CD14-positive monocyte (primary cell): ENCODE results near the gene PCDH10. TPM values are rescaled to one million over a fixed set of nuclear protein-coding genes. Genes with fewer than 3 reads are reported as not detected.
A peak's percentile ranks its signal among the peaks of the same experiment; 100 is the strongest.

Source experiments
- DNase-seq, 3 donors: peaks; one replicate each; pipeline ENCODE4 v3.0.0-alpha.2; 2011 to 2022
- H2AFZ ChIP-seq: 2 replicates; pipeline ENCODE4 v1.6.0; 2012; ENCODE audit warnings: mild to moderate bottlenecking, low read depth, low read length, inconsistent platforms; ENCODE audit not compliant: insufficient read depth, poor library complexity, severe bottlenecking
- H3K27ac ChIP-seq, 2 donors: 1 replicate in 1 of 2; 2 replicates in 1 of 2; pipeline ENCODE4 v1.5.1; 2012 to 2013; ENCODE audit warnings: low read length in 2 of 2, control low read depth in 1 of 2, inconsistent platforms in 1 of 2, low read depth in 1 of 2, mild to moderate bottlenecking in 1 of 2
- H3K27me3 ChIP-seq, 2 donors: one replicate each; pipeline versions ENCODE4 v1.6.0 to v1.6.1; 2011 to 2013; ENCODE audit warnings: low read length in 2 of 2; ENCODE audit not compliant: control insufficient read depth in 2 of 2, insufficient read depth in 2 of 2
- H3K36me3 ChIP-seq, 2 donors: replicated peaks in 1 of 2; 1 replicate in 1 of 2; 2 replicates in 1 of 2; pipeline versions ENCODE4 v1.5.1 to v1.6.1; 2012 to 2013; ENCODE audit warnings: low read length in 2 of 2, control low read depth in 1 of 2, inconsistent platforms in 1 of 2, mild to moderate bottlenecking in 1 of 2; ENCODE audit not compliant: insufficient read depth in 2 of 2, control insufficient read depth in 1 of 2
- H3K4me1 ChIP-seq, 2 donors: 1 replicate in 1 of 2; 2 replicates in 1 of 2; pipeline versions ENCODE4 v1.5.1 to v1.6.1; 2012 to 2013; ENCODE audit warnings: low read length in 2 of 2, control low read depth in 1 of 2, inconsistent platforms in 1 of 2, mild to moderate bottlenecking in 1 of 2, moderate library complexity in 1 of 2; ENCODE audit not compliant: insufficient read depth in 2 of 2, control insufficient read depth in 1 of 2
- H3K4me2 ChIP-seq: replicated peaks from 2 replicates; pipeline ENCODE3; 2012; ENCODE audit warnings: low read length, moderate library complexity, mild to moderate bottlenecking; ENCODE audit not compliant: poor library complexity, severe bottlenecking; ENCODE audit errors: extremely low read depth
- H3K4me3 ChIP-seq, 3 experiments: fragments of 200-600 bp in 1 of 3; sonication (generic) in 1 of 3; replicated peaks in 1 of 3; 1 replicate in 2 of 3; 2 replicates in 1 of 3; pipeline ENCODE4 v1.5.1; 2011 to 2013; ENCODE audit warnings: low read length in 3 of 3, mild to moderate bottlenecking in 3 of 3, control low read depth in 2 of 3, low read depth in 2 of 3, inconsistent platforms in 1 of 3, moderate library complexity in 1 of 3
- H3K79me2 ChIP-seq: 2 replicates; pipeline ENCODE4 v1.6.0; 2012; ENCODE audit warnings: mild to moderate bottlenecking, control low read depth, inconsistent platforms, low read length, moderate library complexity; ENCODE audit not compliant: insufficient read depth
- H3K9ac ChIP-seq: 2 replicates; pipeline ENCODE4 v1.6.0; 2017; ENCODE audit warnings: low read length, mild to moderate bottlenecking; ENCODE audit not compliant: insufficient read depth, poor library complexity, severe bottlenecking
- H3K9me3 ChIP-seq, 2 donors: replicated peaks in 1 of 2; 1 replicate in 1 of 2; 2 replicates in 1 of 2; pipeline versions ENCODE4 v1.5.1 to v1.6.1; 2012 to 2013; ENCODE audit warnings: low read length in 2 of 2, control low read depth in 1 of 2; ENCODE audit not compliant: control insufficient read depth in 1 of 2, insufficient read depth in 1 of 2
- H4K20me1 ChIP-seq: 2 replicates; pipeline ENCODE4 v1.6.0; 2012; ENCODE audit warnings: mild to moderate bottlenecking, low read length, control low read depth, moderate library complexity; ENCODE audit not compliant: insufficient read depth
- H3K27ac Mint-ChIP-seq, 7 donors: one replicate each; pipeline ENCODE4 v1.8.0; 2020; ENCODE audit warnings: mild to moderate bottlenecking in 7 of 7, mixed read lengths in 7 of 7, moderate library complexity in 6 of 7, inconsistent platforms in 2 of 7
- H3K27me3 Mint-ChIP-seq, 3 donors: one replicate each; pipeline ENCODE4 v1.8.0; 2021 to 2022; ENCODE audit warnings: low read depth in 3 of 3, mild to moderate bottlenecking in 3 of 3, mixed read lengths in 3 of 3, moderate library complexity in 3 of 3, inconsistent platforms in 1 of 3
- H3K36me3 Mint-ChIP-seq, 2 donors: one replicate each; pipeline ENCODE4 v1.8.0; 2020; ENCODE audit warnings: mixed read lengths in 2 of 2, inconsistent platforms in 1 of 2, mild to moderate bottlenecking in 1 of 2
- H3K4me1 Mint-ChIP-seq: one replicate; pipeline ENCODE4 v1.8.0; 2020; ENCODE audit warnings: mild to moderate bottlenecking, mixed read lengths
- H3K4me3 Mint-ChIP-seq, 2 donors: one replicate each; pipeline ENCODE4 v1.8.0; 2020; ENCODE audit warnings: mild to moderate bottlenecking in 2 of 2, mixed read lengths in 2 of 2, moderate library complexity in 1 of 2
- H3K9me3 Mint-ChIP-seq, 7 donors: one replicate each; pipeline ENCODE4 v1.8.0; 2020 to 2022; ENCODE audit warnings: mixed read lengths in 7 of 7, mild to moderate bottlenecking in 6 of 7, moderate library complexity in 6 of 7, inconsistent platforms in 2 of 7
- WGBS: methylation state at CpG from one replicate; pipeline ENCODE4 v1.1.5; 2013; ENCODE audit warnings: missing lambda C conversion rate; ENCODE audit not compliant: insufficient coverage; 5-methylcytosine and 5-hydroxymethylcytosine counted together
- intact Hi-C, 2 donors: fragments of 100-400 bp; cut with micrococcal nuclease; formaldehyde crosslinking; loops; one replicate each; pipeline versions ENCODE4 v1.15.0 to v1.15.1; 2023
- polyA plus RNA-seq, 3 donors: library from polyadenylated mRNA; depleted of rRNA in 1 of 3; unstranded in 2 of 3; stranded (reverse) in 1 of 3; fragments of 300-500 nt in 2 of 3; fragments of >200 nt in 1 of 3; fragmentation: Illumina TruSeq in 2 of 3; gene quantifications; 1 replicate in 2 of 3; 2 replicates in 1 of 3; pipeline ENCODE4 v1.2.3, GENCODE V29; 2012 to 2021
- TF ChIP-seq, protein P1 (sequence below): fragments of 200-600 bp; IDR thresholded peaks from one replicate; pipeline ENCODE4 v1.8.0; 2022; ENCODE audit warnings: antibody characterized with exemption, mild to moderate bottlenecking

Gene PCDH10
- polyA plus RNA-seq, 3 donors = not detected

DNA sequence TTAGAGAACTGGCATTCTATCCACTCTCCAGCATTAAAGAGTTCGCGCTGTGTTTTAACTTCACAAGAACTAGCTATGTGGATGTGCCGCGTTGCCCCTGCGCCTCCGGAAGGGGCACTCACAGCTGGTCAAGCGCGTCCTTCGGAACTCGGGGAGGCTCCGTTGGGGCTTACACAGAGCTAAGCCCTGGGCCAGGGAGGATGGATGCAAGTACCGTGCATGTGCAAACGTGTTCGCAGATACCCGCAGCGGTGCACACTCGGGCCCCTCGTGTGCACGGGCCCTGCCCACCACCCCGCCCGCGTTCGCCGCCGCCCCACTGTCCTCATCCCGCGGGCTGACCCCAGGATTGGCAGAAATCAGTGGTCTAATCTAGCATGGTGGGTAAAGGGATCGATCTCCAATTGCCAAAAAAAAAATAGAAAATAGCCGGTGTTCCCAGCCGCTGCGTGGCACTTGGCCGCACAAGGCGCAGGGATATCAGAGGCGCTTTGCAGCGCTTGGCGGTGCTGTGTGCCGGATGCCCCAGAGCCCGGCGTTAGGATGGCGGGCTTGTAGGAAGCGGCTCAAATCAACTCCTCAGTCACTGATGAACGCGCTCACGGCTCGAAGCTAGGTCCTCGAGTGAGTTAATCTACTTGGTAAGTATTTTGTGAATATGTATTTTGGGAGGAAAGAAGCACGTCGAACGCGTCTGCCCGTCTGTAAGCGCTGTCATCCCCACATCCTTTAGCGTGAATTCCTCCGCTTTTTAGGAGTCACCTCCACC, 989 bp upstream of the PCDH10 start:
- Mint-ChIP-seq H3K4me3 (peak overlapping the region; percentile 28 to 83), H3K36me3 (peaks cover 4 to 8% of the 10 kb centered on the region in 2 donors), H3K27me3 (peaks cover 73 to 95% (median 88%) of the 10 kb centered on the region in 3 donors), H3K4me1 (peaks cover 19% of the 10 kb centered on the region), H3K27ac (no peak overlapping the region), H3K9me3 (peaks cover 4 to 38% (median 21%) of the 10 kb centered on the region in 7 donors)
- no peak overlapping the region for H3K9ac ChIP-seq
- H3K79me2 ChIP-seq = no peaks in the 10 kb centered on the region
- peaks cover 69 to 92% of the 10 kb centered on the region in 2 donors for H3K27me3 ChIP-seq
- WGBS = 2% methylated on average over 46 of the region's 54 CpGs
- H3K27ac ChIP-seq = no peak overlapping the region
- DNase-seq = no peak
- H4K20me1 ChIP-seq = no peaks in the 10 kb centered on the region
- H3K4me3 ChIP-seq = peak overlapping the region in 1 of 3 experiments; percentile 61
- peaks cover 0 to 7% of the 10 kb centered on the region in 2 donors for H3K4me1 ChIP-seq
- peaks cover 4 to 41% of the 10 kb centered on the region in 2 donors for H3K9me3 ChIP-seq
- no peaks in the 10 kb centered on the region for H3K36me3 ChIP-seq
- TF ChIP-seq, protein P1, sequence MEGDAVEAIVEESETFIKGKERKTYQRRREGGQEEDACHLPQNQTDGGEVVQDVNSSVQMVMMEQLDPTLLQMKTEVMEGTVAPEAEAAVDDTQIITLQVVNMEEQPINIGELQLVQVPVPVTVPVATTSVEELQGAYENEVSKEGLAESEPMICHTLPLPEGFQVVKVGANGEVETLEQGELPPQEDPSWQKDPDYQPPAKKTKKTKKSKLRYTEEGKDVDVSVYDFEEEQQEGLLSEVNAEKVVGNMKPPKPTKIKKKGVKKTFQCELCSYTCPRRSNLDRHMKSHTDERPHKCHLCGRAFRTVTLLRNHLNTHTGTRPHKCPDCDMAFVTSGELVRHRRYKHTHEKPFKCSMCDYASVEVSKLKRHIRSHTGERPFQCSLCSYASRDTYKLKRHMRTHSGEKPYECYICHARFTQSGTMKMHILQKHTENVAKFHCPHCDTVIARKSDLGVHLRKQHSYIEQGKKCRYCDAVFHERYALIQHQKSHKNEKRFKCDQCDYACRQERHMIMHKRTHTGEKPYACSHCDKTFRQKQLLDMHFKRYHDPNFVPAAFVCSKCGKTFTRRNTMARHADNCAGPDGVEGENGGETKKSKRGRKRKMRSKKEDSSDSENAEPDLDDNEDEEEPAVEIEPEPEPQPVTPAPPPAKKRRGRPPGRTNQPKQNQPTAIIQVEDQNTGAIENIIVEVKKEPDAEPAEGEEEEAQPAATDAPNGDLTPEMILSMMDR = no peak
- H2AFZ ChIP-seq = peak overlapping the region; percentile 29
- H3K4me2 ChIP-seq = peak overlapping the region; percentile 53
- intact Hi-C loops = no loop called here

DNA sequence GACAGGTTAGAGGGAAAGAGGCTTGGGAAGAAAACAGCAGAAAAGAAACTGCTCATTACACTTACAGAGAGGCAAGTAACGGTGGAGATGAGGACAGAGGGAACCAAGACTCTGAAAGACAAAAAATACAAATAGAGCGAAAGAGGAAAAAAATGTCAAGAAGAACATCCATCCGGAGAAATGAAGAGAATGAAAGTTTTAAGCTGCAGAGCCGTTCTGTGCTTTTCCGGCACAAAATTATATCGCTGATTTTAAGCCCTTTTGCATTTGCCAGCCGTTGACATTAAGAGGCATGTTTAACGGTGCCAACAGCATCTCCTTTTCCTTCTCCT, 236 bp downstream of the PCDH10 start:
- peak overlapping the region; percentile 53 for H3K4me2 ChIP-seq
- H3K27ac ChIP-seq = no peak overlapping the region
- WGBS = 4% methylated on average over 6 of the region's 8 CpGs
- peaks cover 4 to 41% of the 10 kb centered on the region in 2 donors for H3K9me3 ChIP-seq
- no peak overlapping the region for H3K9ac ChIP-seq
- H3K36me3 ChIP-seq = no peaks in the 10 kb centered on the region
- Mint-ChIP-seq H3K27me3 (peaks cover 82 to 98% (median 93%) of the 10 kb centered on the region in 3 donors), H3K27ac (peak overlapping the region in 1 of 7 donors; percentile 56), H3K4me1 (peaks cover 19% of the 10 kb centered on the region), H3K36me3 (peaks cover 4 to 8% of the 10 kb centered on the region in 2 donors), H3K9me3 (peaks cover 4 to 38% (median 21%) of the 10 kb centered on the region in 7 donors), H3K4me3 (peak overlapping the region; percentile 65 to 83)
- peaks cover 0 to 7% of the 10 kb centered on the region in 2 donors for H3K4me1 ChIP-seq
- peaks cover 76 to 99% of the 10 kb centered on the region in 2 donors for H3K27me3 ChIP-seq
- H4K20me1 ChIP-seq = no peaks in the 10 kb centered on the region
- no peak for DNase-seq
- intact Hi-C loops = no loop called here
- no peaks in the 10 kb centered on the region for H3K79me2 ChIP-seq
- H2AFZ ChIP-seq = peak overlapping the region; percentile 29
- peak overlapping the region in 1 of 3 experiments; percentile 61 for H3K4me3 ChIP-seq
- TF ChIP-seq, protein P1 = no peak
